NCI-H2171 treated with DMSO at 0.1 percent for 48 hours (cell line): ENCODE measurements around the gene TFDP2.
A peak's percentile ranks its signal among the peaks of the same experiment; 100 is the strongest.
"Not testable (repeated sequence)": the region's sequence is repeated elsewhere in the genome, so short reads cannot be mapped to it uniquely, and the experiment has no call there.

Source experiments
- DNase-seq: peaks from one replicate; lab custom pipeline; 2025; lab: John Stamatoyannopoulos, UW

TFDP2 gene

GRCh38 chr3:142127941-142128658 is 21.2 kb downstream of the TFDP2 start:
- DNase-seq: no peak

GRCh38 chr3:142124243-142124642 is 25.1 kb downstream of the TFDP2 start:
- DNase-seq: no peak

GRCh38 chr3:142120707-142121106 is 28.6 kb downstream of the TFDP2 start:
- peak; percentile 39 for DNase-seq

GRCh38 chr3:142118911-142119310 is 30.4 kb downstream of the TFDP2 start:
- no peak for DNase-seq

GRCh38 chr3:142117056-142117851 is 32.1 kb downstream of the TFDP2 start:
- peak; percentile 79 for DNase-seq

GRCh38 chr3:142115867-142116668 is 33.3 kb downstream of the TFDP2 start:
- no peak for DNase-seq

GRCh38 chr3:142112601-142113000 is 36.7 kb downstream of the TFDP2 start:
- no peak for DNase-seq

GRCh38 chr3:142106548-142106947 is 42.8 kb downstream of the TFDP2 start:
- peak; percentile 98 for DNase-seq

- DNase-seq: peak; percentile 60
Observed at GRCh38 chr3:142105991-142106390, 43.4 kb downstream of the TFDP2 start.

- peak; percentile 51 for DNase-seq
Observed at GRCh38 chr3:142104763-142105162, 44.6 kb downstream of the TFDP2 start.

- DNase-seq: no peak
Observed at GRCh38 chr3:142098964-142099363, 50.4 kb downstream of the TFDP2 start.

- DNase-seq: no peak
Observed at GRCh38 chr3:142097099-142097843, 52.1 kb downstream of the TFDP2 start.

- DNase-seq: no peak
Observed at GRCh38 chr3:142095841-142096240, 53.5 kb downstream of the TFDP2 start.

GRCh38 chr3:142088925-142089324 is 60.4 kb downstream of the TFDP2 start:
- DNase-seq: not testable (repeated sequence)

GRCh38 chr3:142088522-142088921 is 60.8 kb downstream of the TFDP2 start:
- no peak for DNase-seq

- no peak for DNase-seq
Observed at GRCh38 chr3:142087676-142088075, 61.7 kb downstream of the TFDP2 start.

- DNase-seq: no peak
Observed at GRCh38 chr3:142086581-142087090, 62.7 kb downstream of the TFDP2 start.

- no peak for DNase-seq
Observed at GRCh38 chr3:142081178-142081577, 68.2 kb downstream of the TFDP2 start.

GRCh38 chr3:142077859-142078500 is 71.4 kb downstream of the TFDP2 start:
- no peak for DNase-seq

- DNase-seq: no peak
Observed at GRCh38 chr3:142077155-142077858, 72.0 kb downstream of the TFDP2 start.
